SK-N-MC (cell line): ENCODE measurements around the gene ATOX1.

Experiments used
- EZH2 ChIP-seq: fragments of 200-600 bp; sonication (generic); IDR thresholded peaks from one replicate; pipeline ENCODE4 v1.6.1; 2017; ENCODE audit warnings: antibody characterized with exemption
- FOXP2 ChIP-seq: optimal IDR thresholded peaks from 2 replicates; pipeline ENCODE3; 2011; ENCODE audit warnings: mild to moderate bottlenecking, moderate library complexity; ENCODE audit not compliant: insufficient read depth; ENCODE audit errors: extremely low read length, control extremely low read depth
- POLR2AphosphoS5 ChIP-seq: IDR thresholded peaks from 2 replicates; pipeline ENCODE4 v1.6.1; 2012; ENCODE audit warnings: mild to moderate bottlenecking, low read depth, low read length, borderline replicate concordance

GRCh38 chr5:151740336-151740942 lies 18.0 kb downstream of the ATOX1 start:
- TF ChIP-seq EZH2, result no peak
- no peak for TF ChIP-seq POLR2AphosphoS5
- no peak for TF ChIP-seq FOXP2
